GM19240 (cell line): ENCODE results near the gene LETM1.

Experiments used
- DNase-seq: peaks from one replicate; pipeline ENCODE4 v3.0.0; 2011; ENCODE audit warnings: low spot score; ENCODE audit not compliant: insufficient read length

The LETM1 gene

DNA sequence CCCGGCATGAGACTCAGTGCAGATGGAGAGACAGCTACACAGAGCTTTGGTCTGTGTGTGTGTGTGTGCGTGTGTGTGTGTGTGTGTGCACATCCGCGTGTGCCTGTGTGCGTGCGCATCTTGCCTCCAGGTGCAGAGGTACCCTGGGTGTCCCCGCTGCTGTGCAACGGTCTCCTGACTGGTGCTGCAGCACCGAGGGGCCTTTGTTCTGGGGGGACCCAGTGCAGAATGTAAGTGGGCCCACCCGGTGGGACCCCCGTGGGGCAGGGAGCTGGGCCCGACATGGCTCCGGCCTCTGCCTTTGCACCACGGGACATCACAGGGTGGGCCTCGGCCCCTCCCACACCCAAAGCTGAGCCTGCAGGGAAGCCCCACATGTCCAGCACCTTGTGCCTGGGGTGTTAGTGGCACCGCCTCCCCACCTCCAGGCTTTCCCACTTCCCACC lies 48.6 kb downstream of the LETM1 start:
- DNase-seq, result no peak

- DNase-seq, result no peak
Observed at GRCh38 chr4:1806596-1807331, 49.2 kb downstream of the LETM1 start.

GRCh38 chr4:1806223-1806564 lies 49.8 kb downstream of the LETM1 start:
- no peak for DNase-seq

DNA sequence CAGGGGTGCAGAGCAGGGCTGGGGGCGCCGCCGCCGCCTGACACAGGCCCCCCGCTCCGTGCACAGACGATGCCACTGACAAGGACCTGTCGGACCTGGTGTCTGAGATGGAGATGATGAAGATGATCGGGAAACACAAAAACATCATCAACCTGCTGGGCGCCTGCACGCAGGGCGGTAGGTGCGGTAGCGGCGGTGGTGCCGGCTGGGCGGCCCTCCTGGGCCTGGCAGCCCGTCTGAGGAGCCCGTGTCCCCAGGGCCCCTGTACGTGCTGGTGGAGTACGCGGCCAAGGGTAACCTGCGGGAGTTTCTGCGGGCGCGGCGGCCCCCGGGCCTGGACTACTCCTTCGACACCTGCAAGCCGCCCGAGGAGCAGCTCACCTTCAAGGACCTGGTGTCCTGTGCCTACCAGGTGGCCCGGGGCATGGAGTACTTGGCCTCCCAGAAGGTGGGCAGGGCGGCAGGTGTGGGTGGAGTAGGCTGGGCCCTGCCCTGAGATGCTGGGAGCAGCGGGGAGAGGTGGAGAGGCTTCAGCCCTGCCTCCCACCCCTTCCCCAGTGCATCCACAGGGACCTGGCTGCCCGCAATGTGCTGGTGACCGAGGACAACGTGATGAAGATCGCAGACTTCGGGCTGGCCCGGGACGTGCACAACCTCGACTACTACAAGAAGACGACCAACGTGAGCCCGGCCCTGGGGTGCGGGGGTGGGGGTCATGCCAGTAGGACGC lies 50.3 kb downstream of the LETM1 start:
- DNase-seq, result no peak

- no peak for DNase-seq
Observed at GRCh38 chr4:1804638-1805492, 51.1 kb downstream of the LETM1 start.

DNA sequence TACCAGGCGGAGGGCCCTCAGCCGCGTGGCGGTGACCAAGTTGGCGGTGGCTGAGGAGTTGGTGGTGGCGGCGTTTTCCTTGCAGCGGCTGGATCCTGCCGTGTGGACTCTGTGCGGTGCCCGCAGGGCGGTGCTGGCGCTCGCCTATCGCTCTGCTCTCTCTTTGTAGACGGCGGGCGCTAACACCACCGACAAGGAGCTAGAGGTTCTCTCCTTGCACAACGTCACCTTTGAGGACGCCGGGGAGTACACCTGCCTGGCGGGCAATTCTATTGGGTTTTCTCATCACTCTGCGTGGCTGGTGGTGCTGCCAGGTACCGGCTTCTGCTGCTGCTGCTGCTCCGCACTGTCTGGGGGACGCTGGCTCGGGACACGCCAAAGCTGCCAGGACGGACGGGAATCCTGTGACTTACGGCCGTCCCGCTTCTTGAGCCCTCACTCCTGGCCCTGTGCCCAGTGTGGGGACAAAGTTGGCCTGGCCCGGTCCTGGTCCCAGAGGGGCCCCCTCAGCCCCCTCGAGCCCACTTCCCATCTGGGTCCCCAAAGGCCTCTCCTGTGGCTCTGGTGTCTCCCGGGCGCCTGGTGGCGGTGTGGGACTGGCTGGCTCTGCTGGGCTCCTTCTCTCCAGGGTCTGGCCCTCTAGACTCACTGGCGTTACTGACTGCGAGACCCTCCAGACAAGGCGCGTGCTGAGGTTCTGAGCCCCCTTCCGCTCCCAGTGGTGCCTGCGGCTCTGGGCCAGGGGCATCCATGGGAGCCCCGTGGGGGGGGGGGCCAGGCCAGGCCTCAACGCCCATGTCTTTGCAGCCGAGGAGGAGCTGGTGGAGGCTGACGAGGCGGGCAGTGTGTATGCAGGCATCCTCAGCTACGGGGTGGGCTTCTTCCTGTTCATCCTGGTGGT lies 52.2 kb downstream of the LETM1 start:
- no peak for DNase-seq

- no peak for DNase-seq
Observed at GRCh38 chr4:1802720-1803522, 53.0 kb downstream of the LETM1 start.

DNA sequence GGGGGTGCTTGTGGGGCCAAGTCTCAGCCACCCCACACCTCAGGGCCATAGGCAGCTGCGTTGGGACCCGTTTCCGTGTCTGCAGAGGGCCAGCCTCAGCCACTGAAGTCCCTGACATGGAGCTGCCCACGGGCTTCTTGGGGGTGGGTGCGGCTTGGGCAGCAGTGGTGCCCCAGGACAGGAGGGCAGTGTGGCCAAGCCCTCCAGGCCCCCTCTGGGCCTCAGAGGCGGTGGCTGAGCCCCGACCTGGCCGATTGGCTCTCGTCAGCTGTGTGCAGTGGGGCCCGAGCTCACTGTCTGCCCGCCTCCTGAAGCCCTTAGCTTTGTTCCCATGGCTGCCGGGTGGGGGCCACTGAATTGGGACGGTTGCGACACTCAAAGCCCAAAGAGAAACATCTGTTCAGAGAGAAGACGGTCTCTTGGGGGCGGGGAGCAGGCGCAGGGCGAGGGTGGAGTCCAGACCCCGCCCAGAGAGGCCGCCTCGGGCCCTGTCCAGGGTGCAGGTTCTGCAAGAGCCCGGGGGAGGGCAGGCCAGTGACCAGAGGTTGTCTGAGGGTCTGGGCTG lies 53.7 kb downstream of the LETM1 start:
- DNase-seq, result no peak

DNA sequence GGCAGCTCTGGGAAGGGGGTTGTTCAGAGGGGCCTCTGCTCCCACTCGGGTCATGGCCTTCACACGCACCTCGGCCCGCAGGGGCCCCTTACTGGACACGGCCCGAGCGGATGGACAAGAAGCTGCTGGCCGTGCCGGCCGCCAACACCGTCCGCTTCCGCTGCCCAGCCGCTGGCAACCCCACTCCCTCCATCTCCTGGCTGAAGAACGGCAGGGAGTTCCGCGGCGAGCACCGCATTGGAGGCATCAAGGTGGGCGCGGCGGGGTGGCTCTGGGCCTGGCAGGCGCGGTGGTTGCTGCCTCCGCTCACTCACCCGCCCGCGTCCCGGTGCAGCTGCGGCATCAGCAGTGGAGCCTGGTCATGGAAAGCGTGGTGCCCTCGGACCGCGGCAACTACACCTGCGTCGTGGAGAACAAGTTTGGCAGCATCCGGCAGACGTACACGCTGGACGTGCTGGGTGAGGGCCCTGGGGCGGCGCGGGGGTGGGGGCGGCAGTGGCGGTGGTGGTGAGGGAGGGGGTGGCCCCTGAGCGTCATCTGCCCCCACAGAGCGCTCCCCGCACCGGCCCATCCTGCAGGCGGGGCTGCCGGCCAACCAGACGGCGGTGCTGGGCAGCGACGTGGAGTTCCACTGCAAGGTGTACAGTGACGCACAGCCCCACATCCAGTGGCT lies 54.5 kb downstream of the LETM1 start:
- no peak for DNase-seq

DNA sequence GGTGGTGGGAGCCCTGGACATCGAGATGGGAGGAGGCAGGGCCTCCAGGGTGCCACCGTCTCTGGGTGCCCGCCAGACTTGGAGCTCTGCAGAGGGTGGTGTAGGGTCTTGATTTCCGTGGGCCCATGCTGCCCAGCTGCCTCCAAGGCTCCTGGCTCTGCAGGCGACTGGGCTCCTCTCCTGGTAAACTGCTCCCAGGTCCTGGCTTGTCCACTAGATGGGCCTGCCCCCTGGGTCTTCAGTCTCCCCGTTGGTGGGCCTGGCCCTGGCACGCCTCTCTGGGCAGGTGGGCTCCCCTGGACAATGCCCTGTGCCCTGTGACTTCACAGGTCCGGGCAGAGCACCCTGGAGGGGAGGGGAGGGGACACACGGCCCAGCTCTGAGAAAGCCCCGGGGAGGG lies 55.2 kb downstream of the LETM1 start:
- no peak for DNase-seq

- no peak for DNase-seq
Observed at GRCh38 chr4:1799387-1800375, 56.3 kb downstream of the LETM1 start.

DNA sequence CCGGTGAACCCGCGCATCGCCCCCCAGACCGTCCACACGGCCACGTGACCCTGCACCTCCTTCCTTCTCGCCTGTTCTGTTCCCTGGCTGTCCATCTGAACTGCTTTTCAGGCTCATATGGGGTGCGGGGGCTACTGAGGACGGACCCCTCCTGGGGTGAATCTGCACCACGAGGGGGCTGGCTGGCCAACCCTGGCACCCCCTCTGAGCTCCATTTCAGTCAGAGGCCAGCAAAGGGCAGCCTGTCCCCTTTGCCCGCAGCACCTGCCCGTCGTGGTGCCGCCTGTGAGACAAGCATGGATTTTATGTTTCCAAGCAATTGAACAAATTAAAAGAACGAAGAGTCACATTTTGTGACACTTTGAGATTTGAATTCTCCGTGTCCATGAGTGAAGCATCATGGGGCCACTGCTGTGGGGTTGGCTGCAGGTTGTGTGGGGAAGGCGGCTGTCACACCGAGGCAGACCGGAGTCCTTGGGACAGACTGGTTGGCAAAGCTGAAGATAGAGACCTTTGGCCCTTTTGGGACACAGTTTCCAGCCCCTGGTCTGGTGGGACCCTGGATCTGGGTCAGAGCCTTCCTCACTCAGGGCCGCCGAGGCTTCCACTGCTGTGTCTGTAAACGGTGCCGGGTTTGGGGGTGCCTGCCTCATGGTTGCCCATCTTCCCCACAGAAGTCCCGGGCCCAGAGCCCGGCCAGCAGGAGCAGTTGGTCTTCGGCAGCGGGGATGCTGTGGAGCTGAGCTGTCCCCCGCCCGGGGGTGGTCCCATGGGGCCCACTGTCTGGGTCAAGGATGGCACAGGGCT lies 57.2 kb downstream of the LETM1 start:
- no peak for DNase-seq

- no peak for DNase-seq
Observed at GRCh38 chr4:1797861-1798579, 57.9 kb downstream of the LETM1 start.

GRCh38 chr4:1797298-1797860 lies 58.6 kb downstream of the LETM1 start:
- DNase-seq, result no peak

- DNase-seq, result no peak
Observed at GRCh38 chr4:1796486-1797204, 59.3 kb downstream of the LETM1 start.
